ENCODE measurements around the gene TREM1.

GRCh38 chr6:41335943-41336342 is 49.5 kb upstream of the TREM1 start:
- no peak for TF ChIP-seq CTCF (IDR thresholded peaks at IDR 0.05)
- no peak for TF ChIP-seq POLR2A (IDR thresholded peaks at IDR 0.05)
